Measurements from ENCODE around the gene DNAJC5. TPM values are rescaled to one million over a fixed set of nuclear protein-coding genes. Genes with fewer than 3 reads are reported as not detected.

DNAJC5 gene
- total RNA-seq, 4 donors from 2014 or later: 41.3 to 137 (median 113) TPM

DNA sequence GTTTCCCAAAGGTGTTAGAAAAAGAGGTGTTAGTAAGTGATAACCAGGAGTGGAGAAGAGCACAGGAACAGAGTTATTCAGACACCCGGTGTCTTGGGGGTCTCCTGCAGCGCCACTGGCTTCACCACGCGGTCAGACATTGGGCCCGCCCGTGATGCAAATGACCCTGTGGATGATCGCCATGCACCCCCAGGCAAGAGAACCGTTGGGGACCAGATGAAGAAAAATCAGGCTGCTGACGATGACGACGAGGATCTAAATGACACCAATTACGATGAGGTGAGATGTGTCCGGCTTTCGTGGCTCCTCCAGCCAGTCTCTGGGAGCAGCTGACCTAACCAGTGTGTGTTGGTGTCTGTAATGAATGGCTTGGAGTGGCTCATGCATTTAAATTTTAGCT, 88.0 kb downstream of the DNAJC5 start:
- no peak overlapping the region for H3K27ac ChIP-seq

More for the DNA sequence above, 88.0 kb downstream of the DNAJC5 start:
- H3K36me3 ChIP-seq: peaks cover 0 to 52% (median 0%) of the 10 kb centered on the region in 3 donors
- H3K27me3 ChIP-seq: no peaks in the 10 kb centered on the region
- H3K4me3 ChIP-seq: no peak overlapping the region
- H3K4me1 ChIP-seq: peaks cover 2 to 44% (median 22%) of the 10 kb centered on the region in 4 donors
- no peak for DNase-seq
- no peaks in the 10 kb centered on the region for H3K9me3 ChIP-seq
- no peak for TF ChIP-seq POLR2A (IDR thresholded peaks at IDR 0.05)
- TF ChIP-seq, protein P1, sequence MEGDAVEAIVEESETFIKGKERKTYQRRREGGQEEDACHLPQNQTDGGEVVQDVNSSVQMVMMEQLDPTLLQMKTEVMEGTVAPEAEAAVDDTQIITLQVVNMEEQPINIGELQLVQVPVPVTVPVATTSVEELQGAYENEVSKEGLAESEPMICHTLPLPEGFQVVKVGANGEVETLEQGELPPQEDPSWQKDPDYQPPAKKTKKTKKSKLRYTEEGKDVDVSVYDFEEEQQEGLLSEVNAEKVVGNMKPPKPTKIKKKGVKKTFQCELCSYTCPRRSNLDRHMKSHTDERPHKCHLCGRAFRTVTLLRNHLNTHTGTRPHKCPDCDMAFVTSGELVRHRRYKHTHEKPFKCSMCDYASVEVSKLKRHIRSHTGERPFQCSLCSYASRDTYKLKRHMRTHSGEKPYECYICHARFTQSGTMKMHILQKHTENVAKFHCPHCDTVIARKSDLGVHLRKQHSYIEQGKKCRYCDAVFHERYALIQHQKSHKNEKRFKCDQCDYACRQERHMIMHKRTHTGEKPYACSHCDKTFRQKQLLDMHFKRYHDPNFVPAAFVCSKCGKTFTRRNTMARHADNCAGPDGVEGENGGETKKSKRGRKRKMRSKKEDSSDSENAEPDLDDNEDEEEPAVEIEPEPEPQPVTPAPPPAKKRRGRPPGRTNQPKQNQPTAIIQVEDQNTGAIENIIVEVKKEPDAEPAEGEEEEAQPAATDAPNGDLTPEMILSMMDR (IDR thresholded peaks at IDR 0.05): no peak

Small RNAs within 50 kb of the gene (small RNA-seq; reads per million reads assigned to genes)
- 0 reads per million in 2 donors for gene MIR647
- 0 reads per million in 2 donors for gene MIR941-2
- 0 reads per million in 2 donors for gene MIR941-4
- 0 to 0.13 reads per million in 2 donors for gene MIR941-5
- 0 reads per million in 2 donors for gene RNU1-134P

Other genes starting within 250 kb of the DNAJC5 start
- 10 to 100 TPM in 1 of 4 donors, 1 to 10 TPM in 3; 3.4 to 23.1 (median 5.6) TPM for gene STMN3, start 241.7 kb upstream of the DNAJC5 start, total RNA-seq
- 10 to 100 TPM; 25.6 to 61.1 (median 30.2) TPM for gene RTEL1, start 236.8 kb upstream of the DNAJC5 start, total RNA-seq
- gene TNFRSF6B, start 198.5 kb upstream of the DNAJC5 start, total RNA-seq: 1 to 10 TPM in 3 of 4 donors, not detected in 1; 2.1 to 4.2 (median 2.7) TPM
- gene ARFRP1, start 187.2 kb upstream of the DNAJC5 start, total RNA-seq: 10 to 100 TPM; 39.1 to 67.6 (median 46.3) TPM
- gene ZGPAT, start 187.1 kb upstream of the DNAJC5 start, total RNA-seq: 10 to 100 TPM; 48.9 to 67.7 (median 54.7) TPM
- gene LIME1, start 158.5 kb upstream of the DNAJC5 start, total RNA-seq: 10 to 100 TPM; 32.6 to 55.3 (median 41.0) TPM
- gene SLC2A4RG, start 155.3 kb upstream of the DNAJC5 start, total RNA-seq: 10 to 100 TPM; 34.2 to 54.5 (median 40.4) TPM
- 10 to 100 TPM in 1 of 4 donors, 1 to 10 TPM in 3; 1.9 to 33.0 (median 4.4) TPM for gene ZBTB46, start 63.9 kb upstream of the DNAJC5 start, total RNA-seq
- not detected for gene ABHD16B, start 33.6 kb upstream of the DNAJC5 start, total RNA-seq
- gene TPD52L2, start 29.9 kb upstream of the DNAJC5 start, total RNA-seq: 10 to 100 TPM; 59.4 to 78.7 (median 65.1) TPM
- 100 to 1,000 TPM in 3 of 4 donors, 10 to 100 TPM in 1; 70.4 to 189 (median 136) TPM for gene UCKL1, start 61.3 kb downstream of the DNAJC5 start, total RNA-seq
- gene ZNF512B, start 74.8 kb downstream of the DNAJC5 start, total RNA-seq: 1 to 10 TPM; 5.8 to 7.4 (median 6.4) TPM
- gene SAMD10, start 84.5 kb downstream of the DNAJC5 start, total RNA-seq: 10 to 100 TPM in 3 of 4 donors, 1 to 10 TPM in 1; 1.7 to 14.3 (median 11.1) TPM
- 10 to 100 TPM; 49.6 to 95.7 (median 64.2) TPM for gene PRPF6, start 86.0 kb downstream of the DNAJC5 start, total RNA-seq
- 1 to 10 TPM in 2 of 4 donors, under 1 TPM in 2; 0.18 to 2.1 (median 1.1) TPM for gene C20orf204, start 141.1 kb downstream of the DNAJC5 start, total RNA-seq
- gene SOX18, start 154.5 kb downstream of the DNAJC5 start, total RNA-seq: 1 to 10 TPM in 3 of 4 donors, not detected in 1; 2.8 to 6.6 (median 3.4) TPM
- 10 to 100 TPM in 2 of 4 donors, 1 to 10 TPM in 2; 4.7 to 19.8 (median 8.3) TPM for gene TCEA2, start 168.1 kb downstream of the DNAJC5 start, total RNA-seq
- 10 to 100 TPM in 1 of 4 donors, 1 to 10 TPM in 3; 3.3 to 39.6 (median 6.8) TPM for gene RGS19, start 184.4 kb downstream of the DNAJC5 start, total RNA-seq
- under 1 TPM in 1 of 4 donors, not detected in 3; 0.27 TPM for gene OPRL1, start 185.0 kb downstream of the DNAJC5 start, total RNA-seq
- not detected for gene LKAAEAR1, start 189.3 kb downstream of the DNAJC5 start, total RNA-seq
- gene NPBWR2, start 212.4 kb downstream of the DNAJC5 start, total RNA-seq: not detected